NOMO-1 treated with dmso at 0.1 percent for 144 hours (cell line): ENCODE measurements around the gene EPB41L5.
"Not testable (repeated sequence)": the region's sequence is repeated elsewhere in the genome, so short reads cannot be mapped to it uniquely, and the experiment has no call there.

Source experiments
- DNase-seq: peaks from one replicate; lab custom pipeline; 2025; ENCODE audit not compliant: unreplicated experiment; lab: John Stamatoyannopoulos, UW

EPB41L5 gene

GRCh38 chr2:120012771-120013596 is at the start of gene EPB41L5:
Gene EPB41L5, plus strand, starts transcription at chr2:120013077. Its CDS starts 6,008 bp downstream, at chr2:120019085.
- peak; percentile 80 for DNase-seq

- no peak for DNase-seq
Observed at GRCh38 chr2:119981896-119982295, 31.0 kb upstream of the EPB41L5 start.

GRCh38 chr2:119982506-119982905 is 30.4 kb upstream of the EPB41L5 start:
- DNase-seq = no peak

DNA sequence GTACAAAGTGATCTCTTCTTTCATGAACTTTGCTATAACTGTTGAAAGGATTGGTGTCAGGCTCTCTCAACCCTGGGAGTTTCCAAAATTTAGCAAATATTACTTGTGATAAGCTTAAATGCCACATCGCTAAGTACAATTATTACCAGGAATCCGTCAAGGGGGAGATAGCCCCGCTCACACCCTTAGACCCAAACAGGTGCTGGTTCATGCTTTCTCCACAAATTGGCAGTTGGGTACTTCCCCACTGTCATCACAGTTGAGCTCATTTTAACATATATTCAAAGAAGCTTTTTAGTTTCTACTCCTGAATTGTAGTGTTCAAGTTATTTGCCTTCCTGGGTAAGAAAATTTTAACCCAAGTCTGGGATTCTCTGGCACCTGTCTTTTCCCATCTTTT is 29.8 kb upstream of the EPB41L5 start:
- DNase-seq = no peak

GRCh38 chr2:119996148-119996547 is 16.7 kb upstream of the EPB41L5 start:
- DNase-seq = no peak

DNA sequence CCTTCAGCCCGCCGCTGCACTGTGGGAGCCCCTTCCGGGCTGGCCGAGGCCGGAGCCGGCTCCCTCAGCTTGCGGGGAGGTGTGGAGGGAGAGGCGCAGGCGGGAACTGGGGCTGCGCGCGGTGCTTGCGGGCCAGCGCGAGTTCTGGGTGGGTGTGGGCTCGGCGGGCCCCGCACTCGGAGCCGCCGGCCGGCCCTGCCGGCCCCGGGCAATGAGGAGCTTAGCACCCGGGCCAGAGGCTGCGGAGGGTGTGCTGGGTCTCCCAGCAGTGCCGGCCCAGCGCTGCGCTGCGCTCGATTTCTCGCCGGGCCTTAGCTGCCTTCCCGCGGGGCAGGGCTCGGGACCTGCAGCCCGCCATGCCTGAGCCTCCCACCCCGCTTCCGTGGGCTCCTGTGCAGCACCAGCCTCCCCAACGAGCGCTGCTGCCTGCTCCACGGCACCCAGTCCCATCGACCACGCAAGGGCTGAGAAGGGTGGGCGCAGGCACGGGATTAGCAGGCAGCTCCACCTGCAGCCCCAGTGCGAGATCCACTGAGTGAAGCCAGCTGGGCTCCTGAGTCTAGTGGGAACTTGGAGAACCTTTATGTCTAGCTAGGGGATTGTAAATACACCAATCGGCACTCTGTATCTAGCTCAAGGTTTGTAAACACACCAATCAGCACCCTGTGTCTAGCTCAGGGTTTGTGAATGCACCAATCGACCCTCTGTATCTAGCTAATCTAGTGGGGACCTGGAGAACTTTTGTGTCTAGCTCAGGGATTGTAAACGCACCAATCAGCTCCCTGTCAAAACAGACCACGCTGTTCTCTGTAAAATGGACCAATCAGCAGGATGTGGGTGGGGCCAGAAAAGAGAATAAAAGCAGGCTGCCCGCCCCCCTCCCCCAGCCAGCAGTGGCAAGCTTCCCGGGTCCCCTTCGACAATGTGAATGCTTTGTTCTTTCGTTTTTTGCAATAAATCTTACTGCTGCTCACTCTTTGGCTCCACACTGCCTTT is 15.7 kb upstream of the EPB41L5 start:
- DNase-seq = not testable (repeated sequence)

DNA sequence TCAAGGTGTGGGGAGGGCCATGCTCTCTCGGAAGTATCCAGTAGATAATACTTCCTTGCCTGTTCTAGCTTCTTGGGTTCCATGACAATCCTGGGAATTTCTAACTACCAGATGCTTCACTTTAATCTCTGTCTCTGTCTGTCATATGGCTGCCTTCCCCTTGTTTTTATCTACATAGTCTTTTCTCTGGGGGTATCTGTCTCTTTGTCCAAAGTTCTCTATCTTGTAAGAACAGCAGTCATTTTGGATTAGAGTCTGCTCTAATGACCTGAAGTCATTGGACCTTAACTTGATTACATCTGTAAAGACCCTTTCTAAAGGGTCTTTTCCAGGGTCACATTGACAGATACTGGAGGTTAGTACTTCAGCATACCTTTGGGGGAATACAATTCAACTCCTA is 11.4 kb upstream of the EPB41L5 start:
- DNase-seq = no peak

DNA sequence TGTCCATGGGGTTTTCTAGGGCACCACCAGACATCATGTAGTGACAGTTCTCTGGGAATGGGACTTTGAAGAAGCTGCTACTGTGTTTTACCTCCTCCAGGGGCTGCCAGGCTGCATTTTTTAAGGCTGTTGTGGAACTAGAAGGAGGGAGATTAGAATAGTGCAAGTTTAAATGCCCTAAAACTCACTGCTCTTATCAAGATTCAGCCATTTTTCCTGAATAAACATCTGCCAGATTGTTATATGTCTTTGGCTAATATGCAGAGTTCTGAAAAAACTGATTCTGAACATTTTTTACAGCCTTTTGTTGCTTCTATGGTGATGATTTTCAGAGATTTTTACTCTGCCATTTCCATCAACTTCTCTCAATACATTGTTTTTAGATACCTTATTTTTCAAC is 8.6 kb upstream of the EPB41L5 start:
- DNase-seq = no peak

DNA sequence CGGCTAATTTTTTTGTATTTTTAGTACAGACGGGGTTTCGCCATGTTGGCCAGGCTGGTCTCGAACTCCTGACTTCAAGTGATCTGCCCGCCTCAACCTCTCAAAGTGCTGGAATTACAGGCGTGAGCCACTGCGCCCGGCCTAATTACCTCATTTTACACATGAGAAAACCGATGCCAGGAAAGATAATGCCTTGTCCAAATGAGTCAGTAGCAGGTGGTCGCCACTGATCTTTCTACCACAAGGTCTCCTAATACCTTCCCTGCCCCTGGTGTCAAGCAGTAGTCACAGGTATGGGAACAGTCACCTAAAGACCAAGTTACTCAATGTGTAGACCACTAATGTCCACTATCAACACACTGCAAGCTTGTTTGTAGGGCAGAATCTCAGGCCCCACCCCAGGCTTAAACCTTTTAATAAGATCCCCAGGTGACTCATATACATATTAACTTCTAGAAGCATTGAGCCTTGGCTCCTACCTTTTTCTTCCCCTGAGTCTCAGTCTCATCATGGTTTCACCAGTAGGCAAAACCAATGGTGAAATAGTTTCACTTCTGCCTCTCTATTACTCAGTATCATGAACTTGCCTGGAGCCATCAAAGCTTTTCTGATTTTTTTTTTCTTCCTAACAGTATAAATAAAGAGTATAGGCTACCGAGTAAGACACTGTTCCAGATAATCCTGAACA is 6.9 kb upstream of the EPB41L5 start:
- peak; percentile 37 for DNase-seq

GRCh38 chr2:120007851-120008250 is 5.0 kb upstream of the EPB41L5 start:
- no peak for DNase-seq

DNA sequence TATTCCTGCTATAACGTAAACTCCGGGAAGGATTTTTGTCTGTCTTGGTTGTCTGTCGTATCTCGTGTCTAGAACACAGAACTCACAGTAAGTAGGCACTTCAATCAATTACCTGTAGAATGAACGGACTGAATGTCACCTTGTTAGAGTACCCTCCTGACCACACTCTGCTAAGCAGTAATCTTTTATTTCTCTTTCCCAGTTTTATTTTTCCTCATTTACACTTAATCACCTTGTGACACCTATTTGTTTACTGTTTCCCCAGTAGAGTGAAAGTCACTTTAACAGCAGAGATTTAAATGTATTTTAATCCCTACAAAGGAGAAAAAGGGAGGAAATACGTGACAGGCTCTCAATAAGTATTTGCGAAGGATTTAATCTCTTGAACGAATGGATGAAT is 514 bp upstream of the EPB41L5 start:
- DNase-seq = no peak

- DNase-seq = no peak
Observed at GRCh38 chr2:120013597-120014223, 833 bp downstream of the EPB41L5 start.

DNA sequence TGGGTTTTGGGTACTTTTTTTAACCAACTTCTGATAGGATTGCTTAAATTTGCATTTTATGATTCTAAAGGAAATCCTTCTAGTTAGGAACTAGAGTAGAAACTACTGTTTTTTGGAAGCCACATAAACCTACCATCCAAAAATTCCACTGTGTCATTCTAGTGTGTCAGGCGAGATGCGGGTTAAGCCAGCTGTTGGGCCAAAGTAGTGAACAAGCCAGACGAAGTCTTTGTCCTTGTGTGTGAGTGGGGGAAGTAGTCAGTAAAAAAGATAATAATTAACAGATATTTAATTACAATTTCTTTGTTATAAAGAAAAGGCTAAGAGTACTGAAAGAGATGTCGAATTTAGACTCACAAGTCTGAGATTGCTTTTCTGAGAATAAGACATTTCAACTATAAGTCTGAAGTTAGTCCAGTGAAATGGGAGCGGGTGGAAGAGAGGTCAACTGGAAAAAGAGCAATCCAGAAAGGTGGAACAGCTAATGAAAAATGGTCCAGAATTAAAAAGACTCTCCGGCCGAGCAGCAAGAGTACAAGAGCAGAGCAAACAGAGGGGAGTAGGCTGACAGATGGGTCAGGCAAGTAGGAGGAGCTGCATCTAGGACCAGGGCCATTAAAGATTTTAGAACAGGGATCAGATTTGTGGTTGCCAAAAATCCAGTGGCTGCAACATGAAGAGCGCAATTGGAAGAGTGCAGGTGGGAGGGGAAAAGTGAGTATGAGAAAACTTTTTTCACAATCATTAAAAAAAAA is 1.5 kb downstream of the EPB41L5 start:
- DNase-seq = no peak

GRCh38 chr2:120016800-120017199 is 3.9 kb downstream of the EPB41L5 start:
- DNase-seq = no peak

DNA sequence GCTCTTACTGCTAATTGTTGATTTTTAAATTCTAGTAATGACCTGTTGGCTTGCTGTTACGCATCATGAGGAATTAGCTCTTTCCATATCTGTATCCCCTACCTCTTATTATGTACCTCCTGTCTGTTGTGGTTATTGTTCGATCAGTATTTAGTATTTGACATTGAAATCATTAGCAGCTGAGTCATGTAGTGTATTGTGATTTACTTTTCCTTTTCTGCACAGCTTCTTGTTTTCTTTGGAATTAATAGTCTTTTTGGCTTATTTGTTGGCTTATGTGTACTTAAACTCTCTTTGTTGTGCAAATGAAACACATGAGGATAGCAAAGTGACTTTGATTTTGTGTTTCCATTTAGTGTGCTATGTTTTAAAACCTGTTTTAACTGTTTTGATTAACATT is 4.3 kb downstream of the EPB41L5 start:
- DNase-seq = no peak

DNA sequence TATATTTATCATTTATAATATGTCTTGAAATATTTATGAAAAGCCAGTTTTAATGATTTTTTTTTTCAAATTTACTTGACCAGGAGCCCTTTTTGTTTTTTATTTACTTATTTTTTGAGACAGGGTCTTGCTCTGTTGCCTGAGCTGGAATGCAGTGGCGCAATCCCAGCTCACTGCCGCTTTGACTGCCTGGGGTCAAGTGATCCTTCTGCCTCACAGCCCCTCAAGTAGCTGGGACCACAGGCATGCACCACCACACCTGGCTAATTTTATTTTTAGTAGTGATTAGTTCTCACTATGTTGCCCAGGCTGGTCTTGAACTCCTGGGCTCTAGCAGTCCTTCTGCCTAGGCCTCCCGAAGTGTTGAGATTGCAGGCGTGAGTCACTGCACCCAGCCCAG is 5.7 kb downstream of the EPB41L5 start:
- DNase-seq = no peak

- no peak for DNase-seq
Observed at GRCh38 chr2:120020554-120020953, 7.7 kb downstream of the EPB41L5 start.

GRCh38 chr2:120022505-120022904 is 9.6 kb downstream of the EPB41L5 start:
- not testable (repeated sequence) for DNase-seq

DNA sequence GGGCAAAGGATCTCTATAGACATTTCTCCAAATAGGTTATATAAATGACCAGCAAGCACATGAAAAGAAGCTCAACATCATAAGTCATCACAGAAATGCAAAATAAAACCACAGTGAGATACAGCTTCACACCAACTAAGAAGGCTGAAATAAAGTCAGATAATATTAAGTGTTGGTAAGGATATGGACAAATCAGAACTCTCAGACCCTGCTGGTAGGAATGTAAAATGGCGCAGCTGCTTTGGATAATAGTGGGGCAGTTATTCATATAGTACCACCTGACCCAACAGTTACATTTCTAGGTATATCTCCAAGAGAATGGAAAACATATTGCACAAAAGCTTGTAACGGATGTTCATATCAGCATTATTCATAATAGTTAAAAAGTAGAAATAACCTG is 14.0 kb downstream of the EPB41L5 start:
- no peak for DNase-seq

- DNase-seq = no peak
Observed at GRCh38 chr2:120028795-120029194, 15.9 kb downstream of the EPB41L5 start.
